RWPE2 (cell line): Measurements from ENCODE around the gene HOXC5.

Experiments used
- ATAC-seq: fragments of 200-7000 bp; cut with Tn5 transposase; 3 replicates; pipeline ENCODE4 v1.9.1; 2021; ENCODE audit warnings: low read depth
- DNase-seq: peaks from one replicate; pipeline ENCODE4 v3.0.0-alpha.2; 2020; ENCODE audit warnings: low spot score
- H3K27ac ChIP-seq: fragments of 450-650 bp; 2 replicates; pipeline ENCODE4 v1.5.1; 2017; ENCODE audit warnings: mild to moderate bottlenecking; ENCODE audit not compliant: poor library complexity, severe bottlenecking
- H3K27me3 ChIP-seq: fragments of 250-450 bp; sonication (Bioruptor Pico); 2 replicates; pipeline ENCODE4 v1.5.1; 2021; ENCODE audit warnings: mild to moderate bottlenecking, moderate library complexity; ENCODE audit not compliant: insufficient read depth, poor library complexity, severe bottlenecking
- H3K36me3 ChIP-seq: fragments of 250-450 bp; sonication (Bioruptor Pico); 2 replicates; pipeline ENCODE4 v1.5.1; 2020; ENCODE audit warnings: low read depth, mild to moderate bottlenecking, moderate library complexity
- H3K4me1 ChIP-seq: fragments of 250-450 bp; sonication (Bioruptor Pico); 2 replicates; pipeline ENCODE4 v1.5.1; 2021; ENCODE audit warnings: mild to moderate bottlenecking, moderate library complexity; ENCODE audit not compliant: insufficient read depth, poor library complexity, severe bottlenecking
- H3K4me3 ChIP-seq: fragments of 250-450 bp; sonication (Bioruptor Pico); 2 replicates; pipeline ENCODE4 v1.5.1; 2021; ENCODE audit warnings: mild to moderate bottlenecking, moderate library complexity; ENCODE audit not compliant: severe bottlenecking
- H3K9me3 ChIP-seq: fragments of 250-450 bp; sonication (Bioruptor Pico); 2 replicates; pipeline ENCODE4 v1.5.1; 2021; ENCODE audit warnings: mild to moderate bottlenecking, moderate library complexity; ENCODE audit not compliant: severe bottlenecking
- TF ChIP-seq, protein P1 (sequence below): fragments of 450-650 bp; IDR thresholded peaks from one replicate; pipeline ENCODE4 v1.5.1; 2017; ENCODE audit warnings: mild to moderate bottlenecking, moderate library complexity; ENCODE audit not compliant: poor library complexity, severe bottlenecking

The HOXC5 gene

DNA sequence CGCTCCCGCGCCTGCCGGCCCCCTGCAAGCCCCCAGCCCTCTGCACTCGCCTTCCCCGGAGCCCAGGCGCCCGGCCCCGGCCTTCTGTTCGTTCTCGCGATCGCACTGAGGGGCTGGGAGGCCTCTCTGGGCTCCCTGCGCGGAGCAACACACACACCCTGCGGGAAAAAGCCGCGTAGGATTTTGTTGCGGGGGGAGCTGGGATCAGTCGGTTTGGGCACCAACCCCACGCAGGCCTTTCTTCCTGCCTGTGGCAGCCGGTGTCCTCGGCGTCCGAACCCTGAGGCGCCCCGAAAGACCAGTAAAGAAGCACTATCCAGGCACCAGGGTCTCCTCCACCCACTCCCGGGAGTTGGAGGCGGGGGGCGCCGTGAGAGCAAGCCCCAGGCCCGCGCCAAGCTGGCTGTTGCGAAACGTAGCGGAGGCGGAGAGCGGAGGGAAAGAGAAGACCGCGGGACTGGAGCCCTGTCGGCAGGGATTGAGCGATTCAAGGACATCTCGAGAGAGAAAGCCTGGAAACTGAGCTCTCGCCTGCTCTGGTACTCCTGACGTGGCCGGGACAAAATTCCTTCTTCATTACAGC lies 1.9 kb upstream of the HOXC5 start:
- Histone ChIP-seq H3K27ac (no peak overlapping the region), H3K4me1 (no peaks in the 10 kb centered on the region), H3K4me3 (no peak overlapping the region), H3K9me3 (no peaks in the 10 kb centered on the region), H3K27me3 (peaks cover 94% of the 10 kb centered on the region), H3K36me3 (no peaks in the 10 kb centered on the region)
- ATAC-seq, result no peak
- TF ChIP-seq, protein P1, sequence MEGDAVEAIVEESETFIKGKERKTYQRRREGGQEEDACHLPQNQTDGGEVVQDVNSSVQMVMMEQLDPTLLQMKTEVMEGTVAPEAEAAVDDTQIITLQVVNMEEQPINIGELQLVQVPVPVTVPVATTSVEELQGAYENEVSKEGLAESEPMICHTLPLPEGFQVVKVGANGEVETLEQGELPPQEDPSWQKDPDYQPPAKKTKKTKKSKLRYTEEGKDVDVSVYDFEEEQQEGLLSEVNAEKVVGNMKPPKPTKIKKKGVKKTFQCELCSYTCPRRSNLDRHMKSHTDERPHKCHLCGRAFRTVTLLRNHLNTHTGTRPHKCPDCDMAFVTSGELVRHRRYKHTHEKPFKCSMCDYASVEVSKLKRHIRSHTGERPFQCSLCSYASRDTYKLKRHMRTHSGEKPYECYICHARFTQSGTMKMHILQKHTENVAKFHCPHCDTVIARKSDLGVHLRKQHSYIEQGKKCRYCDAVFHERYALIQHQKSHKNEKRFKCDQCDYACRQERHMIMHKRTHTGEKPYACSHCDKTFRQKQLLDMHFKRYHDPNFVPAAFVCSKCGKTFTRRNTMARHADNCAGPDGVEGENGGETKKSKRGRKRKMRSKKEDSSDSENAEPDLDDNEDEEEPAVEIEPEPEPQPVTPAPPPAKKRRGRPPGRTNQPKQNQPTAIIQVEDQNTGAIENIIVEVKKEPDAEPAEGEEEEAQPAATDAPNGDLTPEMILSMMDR, result no peak
- no peak for DNase-seq

DNA sequence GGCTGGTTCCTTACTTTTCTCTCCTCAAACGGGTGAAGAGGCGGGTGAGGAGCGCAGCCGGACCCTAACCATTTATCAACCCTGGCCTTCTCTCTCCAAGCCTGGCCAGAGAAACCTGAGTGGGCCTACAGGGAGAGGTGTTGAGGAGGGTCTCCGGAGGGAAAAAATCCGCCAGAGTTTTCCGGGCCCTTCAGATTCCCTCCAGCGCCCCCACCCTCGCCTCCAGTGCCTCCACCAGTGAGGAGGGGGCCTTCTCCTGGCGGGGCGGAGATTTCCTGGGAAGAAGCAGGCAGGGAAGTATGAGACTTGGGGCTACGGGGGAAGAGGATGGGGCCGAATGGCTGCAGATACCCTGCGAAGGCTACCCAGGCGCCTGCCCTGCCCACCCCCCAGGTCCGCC lies 1.4 kb upstream of the HOXC5 start:
- ATAC-seq (no peak), DNase-seq (no peak)
- Histone ChIP-seq H3K27me3 (peaks cover 91% of the 10 kb centered on the region), H3K36me3 (no peaks in the 10 kb centered on the region), H3K27ac (no peak overlapping the region), H3K9me3 (no peaks in the 10 kb centered on the region), H3K4me1 (no peaks in the 10 kb centered on the region), H3K4me3 (no peak overlapping the region)
- TF ChIP-seq, protein P1, result no peak

DNA sequence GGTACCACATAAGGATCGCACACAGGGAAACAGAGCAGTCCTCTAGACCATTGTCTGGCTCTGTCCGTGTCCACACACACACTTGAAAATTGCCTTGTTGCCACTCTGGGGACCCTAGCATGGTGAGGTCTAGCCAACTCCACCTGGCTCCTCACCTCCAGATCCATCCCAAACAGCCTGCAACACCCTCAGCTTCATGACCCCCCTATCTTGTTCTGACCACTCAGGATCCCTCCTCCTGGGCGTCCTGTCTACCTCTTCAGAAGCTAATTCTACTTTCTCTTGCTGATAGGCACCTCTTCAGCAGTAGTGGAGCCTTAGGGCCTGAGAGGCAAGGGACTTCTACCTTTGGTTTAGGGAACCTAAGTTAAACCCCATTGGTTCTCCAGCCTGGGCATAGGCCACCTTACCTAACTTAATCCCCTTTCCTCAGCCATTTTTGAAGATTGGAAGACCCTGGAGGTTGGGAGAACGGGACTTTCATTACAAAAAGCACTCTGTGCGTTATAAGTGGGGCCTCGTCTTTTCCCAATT lies 697 bp upstream of the HOXC5 start:
- H3K4me3 ChIP-seq, result no peak overlapping the region
- DNase-seq (no peak), ATAC-seq (no peak)
- H3K36me3 ChIP-seq, result no peaks in the 10 kb centered on the region
- H3K9me3 ChIP-seq, result no peaks in the 10 kb centered on the region
- peaks cover 84% of the 10 kb centered on the region for H3K27me3 ChIP-seq
- H3K27ac ChIP-seq, result no peak overlapping the region
- no peaks in the 10 kb centered on the region for H3K4me1 ChIP-seq
- TF ChIP-seq, protein P1, result no peak

DNA sequence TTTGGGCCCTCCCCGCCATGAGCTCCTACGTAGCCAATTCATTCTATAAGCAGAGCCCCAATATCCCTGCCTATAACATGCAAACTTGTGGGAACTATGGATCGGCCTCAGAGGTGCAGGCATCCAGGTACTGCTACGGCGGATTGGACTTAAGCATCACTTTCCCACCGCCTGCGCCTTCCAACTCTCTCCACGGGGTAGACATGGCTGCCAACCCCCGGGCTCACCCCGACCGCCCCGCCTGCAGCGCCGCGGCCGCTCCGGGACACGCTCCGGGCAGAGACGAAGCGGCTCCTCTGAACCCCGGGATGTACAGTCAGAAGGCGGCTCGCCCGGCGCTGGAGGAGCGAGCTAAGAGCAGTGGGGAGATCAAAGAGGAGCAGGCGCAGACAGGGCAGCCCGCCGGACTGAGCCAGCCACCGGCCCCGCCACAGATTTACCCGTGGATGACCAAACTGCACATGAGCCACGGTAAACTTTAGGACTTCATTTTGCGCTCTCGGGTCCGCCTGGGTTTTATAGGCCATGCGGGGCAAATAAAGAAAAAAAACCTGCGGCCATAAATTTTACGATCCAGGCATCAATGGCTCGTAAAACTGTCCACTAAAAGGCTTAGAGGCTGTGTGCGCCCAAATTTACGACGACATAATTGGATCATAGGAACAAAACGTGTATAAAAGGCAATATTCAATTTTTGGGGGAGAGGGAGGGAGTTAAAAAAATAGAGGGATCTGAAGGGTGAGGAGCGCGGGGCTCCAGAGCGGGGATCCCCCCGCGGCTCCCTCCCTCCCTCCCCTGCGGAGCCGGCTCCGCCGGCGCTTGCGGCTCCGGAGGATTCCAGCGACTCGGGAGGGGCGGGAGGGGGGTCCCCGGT lies 493 bp downstream of the HOXC5 start:
- peaks cover 82% of the 10 kb centered on the region for H3K27me3 ChIP-seq
- no peaks in the 10 kb centered on the region for H3K4me1 ChIP-seq
- no peaks in the 10 kb centered on the region for H3K9me3 ChIP-seq
- no peak overlapping the region for H3K27ac ChIP-seq
- peak overlapping the region; percentile 34 for H3K4me3 ChIP-seq
- no peaks in the 10 kb centered on the region for H3K36me3 ChIP-seq
- TF ChIP-seq, protein P1, result no peak
- DNase-seq, result no peak
- ATAC-seq, result peak; percentile 63
